ACC112 (cell line): Measurements from ENCODE around the gene SNX27.
A peak's percentile ranks its signal among the peaks of the same experiment; 100 is the strongest.
"Not testable (repeated sequence)": the region's sequence is repeated elsewhere in the genome, so short reads cannot be mapped to it uniquely, and the experiment has no call there.

ENCODE experiments used
- H2AFZ ChIP-seq: fragments of 200-600 bp; sonication (generic); one replicate; pipeline ENCODE4 v1.6.0; 2017; ENCODE audit warnings: antibody characterized with exemption, low read length; ENCODE audit not compliant: unreplicated experiment
- H3K27ac ChIP-seq: fragments of 200-600 bp; sonication (generic); 2 replicates; pipeline ENCODE4 v1.5.1; 2014; ENCODE audit warnings: low read depth, mild to moderate bottlenecking, antibody characterized with exemption, low read length, moderate library complexity
- H3K27me3 ChIP-seq: fragments of 200-600 bp; sonication (generic); 2 replicates; pipeline ENCODE4 v1.6.1; 2014; ENCODE audit warnings: mild to moderate bottlenecking, antibody characterized with exemption, low read length, moderate library complexity, mixed read lengths; ENCODE audit not compliant: insufficient read depth
- H3K36me3 ChIP-seq: fragments of 200-600 bp; sonication (generic); 2 replicates; pipeline ENCODE4 v1.6.1; 2016; ENCODE audit warnings: mild to moderate bottlenecking, antibody characterized with exemption, low read length, moderate library complexity, mixed read lengths; ENCODE audit not compliant: insufficient read depth
- H3K4me1 ChIP-seq: fragments of 200-600 bp; sonication (generic); one replicate; pipeline ENCODE4 v1.6.1; 2016; ENCODE audit warnings: low read length, mixed read lengths; ENCODE audit not compliant: insufficient read depth, unreplicated experiment, control insufficient read depth
- H3K4me3 ChIP-seq: fragments of 200-600 bp; sonication (generic); 2 replicates; pipeline ENCODE4 v1.5.1; 2014; ENCODE audit warnings: mild to moderate bottlenecking, low read depth, low read length
- H3K79me2 ChIP-seq: fragments of 200-600 bp; sonication (generic); one replicate; pipeline ENCODE4 v1.6.0; 2016; ENCODE audit warnings: low read length; ENCODE audit not compliant: control insufficient read depth, unreplicated experiment, insufficient read depth

SNX27 gene

DNA sequence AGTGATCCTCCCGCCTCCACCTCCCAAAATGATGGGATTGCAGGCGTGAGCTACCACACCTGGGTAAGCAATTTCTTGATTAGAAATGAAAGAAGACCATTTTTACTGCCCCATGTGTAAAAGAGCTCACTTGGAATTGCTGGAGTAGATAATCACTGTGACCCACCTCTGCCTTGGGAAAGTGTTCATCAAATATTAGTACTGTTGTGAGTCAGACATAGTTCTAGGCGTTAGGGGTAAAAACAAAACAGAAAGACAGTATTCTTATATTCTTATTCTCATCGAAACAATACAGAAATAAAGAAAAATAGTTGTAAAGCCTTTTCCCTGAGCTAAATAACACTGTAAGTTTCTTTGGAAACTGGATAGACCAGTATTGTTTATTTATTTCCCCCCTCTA, 68.5 kb downstream of the SNX27 start:
- no peak overlapping the region for H2AFZ ChIP-seq
- H3K27ac ChIP-seq, result peak overlapping the region; percentile 93
- peak overlapping the region; percentile 41 for H3K4me3 ChIP-seq

GRCh38 chr1:151680826-151681225, 69.0 kb downstream of the SNX27 start:
- Histone ChIP-seq H3K4me1 (peaks cover 24% of the 10 kb centered on the region), H3K36me3 (0 out of 2 replicates have a peak, but pooled peaks cover 4% of the 10 kb centered on the region), H3K27me3 (no peaks in the 10 kb centered on the region), H3K79me2 (no peaks in the 10 kb centered on the region), H3K27ac (peak overlapping the region; percentile 93), H2AFZ (no peak overlapping the region), H3K4me3 (peak overlapping the region; percentile 41)

More for the DNA sequence above, 68.5 kb downstream of the SNX27 start:
- 0 out of 2 replicates have a peak, but pooled peaks cover 4% of the 10 kb centered on the region for H3K36me3 ChIP-seq
- H3K79me2 ChIP-seq, result no peaks in the 10 kb centered on the region
- peaks cover 24% of the 10 kb centered on the region for H3K4me1 ChIP-seq
- H3K27me3 ChIP-seq, result no peaks in the 10 kb centered on the region

DNA sequence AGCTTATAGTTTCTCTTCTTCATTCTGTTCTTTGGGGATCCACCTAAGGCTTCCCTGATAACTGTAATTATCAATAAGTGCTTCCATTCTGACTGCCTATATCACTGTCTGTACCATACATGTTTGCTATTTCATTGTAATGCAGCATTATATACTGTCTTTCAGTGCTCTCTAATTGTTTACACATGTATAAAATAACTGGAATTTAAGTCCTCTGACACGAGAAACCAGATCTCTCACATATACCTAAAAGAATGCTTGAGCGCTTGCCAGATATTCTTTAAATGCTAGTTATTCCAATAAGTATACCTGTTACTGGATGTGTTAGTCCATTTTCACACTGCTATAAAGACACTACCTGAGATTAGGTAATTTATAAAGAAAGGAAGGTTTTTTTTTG, 70.1 kb downstream of the SNX27 start:
- Histone ChIP-seq H2AFZ (no peak overlapping the region), H3K27me3 (no peaks in the 10 kb centered on the region), H3K4me1 (peaks cover 24% of the 10 kb centered on the region), H3K36me3 (0 out of 2 replicates have a peak, but pooled peaks cover 4% of the 10 kb centered on the region), H3K79me2 (no peaks in the 10 kb centered on the region), H3K27ac (peak overlapping the region; percentile 93), H3K4me3 (no peak overlapping the region)

GRCh38 chr1:151682901-151683300, 71.1 kb downstream of the SNX27 start:
- not testable (repeated sequence) for H3K79me2 ChIP-seq, H3K36me3 ChIP-seq, H3K27me3 ChIP-seq, H2AFZ ChIP-seq, H3K27ac ChIP-seq, H3K4me3 ChIP-seq
- peaks cover 24% of the 10 kb centered on the region for H3K4me1 ChIP-seq

DNA sequence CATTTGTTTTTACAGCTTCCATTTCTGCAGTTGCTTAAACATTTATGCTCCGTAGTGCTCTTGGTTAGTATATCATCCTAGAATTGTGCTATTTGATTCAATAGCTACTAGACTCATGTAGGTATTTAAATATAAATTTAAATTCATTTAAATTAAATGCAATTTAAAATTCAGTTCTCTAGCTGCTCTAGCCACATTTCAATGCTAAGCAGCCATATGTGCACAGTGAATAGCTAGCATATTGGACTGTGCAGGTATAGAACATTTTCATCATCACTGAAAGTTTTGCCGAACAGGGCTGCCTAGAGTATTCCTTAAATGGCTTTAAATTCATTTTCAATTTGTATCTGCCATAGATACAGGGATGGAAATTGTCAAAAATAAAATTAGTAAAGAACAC, 72.3 kb downstream of the SNX27 start:
- Histone ChIP-seq H3K27ac (no peak overlapping the region), H3K4me3 (no peak overlapping the region), H3K4me1 (peaks cover 24% of the 10 kb centered on the region), H2AFZ (no peak overlapping the region), H3K36me3 (no peaks in the 10 kb centered on the region), H3K27me3 (no peaks in the 10 kb centered on the region), H3K79me2 (no peaks in the 10 kb centered on the region)

DNA sequence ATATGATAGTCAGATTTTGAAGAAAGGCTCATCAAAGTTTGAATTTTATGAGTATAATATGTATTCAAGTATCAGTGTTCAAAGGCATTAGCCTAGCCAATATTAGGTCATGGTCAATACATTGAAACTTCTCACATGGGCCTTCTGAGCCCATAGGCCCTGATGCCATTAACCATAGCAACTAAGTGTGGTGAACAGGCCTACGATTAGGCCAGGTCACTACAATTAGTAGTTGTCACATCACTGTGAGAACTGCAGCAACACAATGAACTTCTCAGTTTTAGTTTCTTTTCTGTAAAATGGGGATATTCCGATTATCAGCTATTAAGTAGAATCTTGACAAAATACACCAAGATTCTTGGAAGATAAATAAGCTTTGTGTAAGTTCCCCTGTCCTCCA, 74.7 kb downstream of the SNX27 start:
- H3K27ac ChIP-seq, result no peak overlapping the region
- H3K27me3 ChIP-seq, result no peaks in the 10 kb centered on the region
- no peak overlapping the region for H2AFZ ChIP-seq
- peaks cover 6% of the 10 kb centered on the region for H3K4me1 ChIP-seq
- no peak overlapping the region for H3K4me3 ChIP-seq
- H3K36me3 ChIP-seq, result no peaks in the 10 kb centered on the region
- H3K79me2 ChIP-seq, result no peaks in the 10 kb centered on the region

GRCh38 chr1:151689494-151689893, 77.6 kb downstream of the SNX27 start:
- H3K27ac ChIP-seq, result no peak overlapping the region
- no peaks in the 10 kb centered on the region for H3K79me2 ChIP-seq
- H2AFZ ChIP-seq, result no peak overlapping the region
- no peaks in the 10 kb centered on the region for H3K27me3 ChIP-seq
- no peak overlapping the region for H3K4me3 ChIP-seq
- H3K36me3 ChIP-seq, result no peaks in the 10 kb centered on the region
- H3K4me1 ChIP-seq, result no peaks in the 10 kb centered on the region

GRCh38 chr1:151692226-151692625, 80.4 kb downstream of the SNX27 start:
- Histone ChIP-seq H3K27me3 (no peaks in the 10 kb centered on the region), H3K36me3 (no peaks in the 10 kb centered on the region), H3K4me3 (no peak overlapping the region), H3K4me1 (no peaks in the 10 kb centered on the region), H3K79me2 (no peaks in the 10 kb centered on the region), H3K27ac (no peak overlapping the region), H2AFZ (no peak overlapping the region)

GRCh38 chr1:151693057-151693651, 81.3 kb downstream of the SNX27 start:
- no peaks in the 10 kb centered on the region for H3K27me3 ChIP-seq
- H3K4me1 ChIP-seq, result no peaks in the 10 kb centered on the region
- H3K36me3 ChIP-seq, result no peaks in the 10 kb centered on the region
- no peak overlapping the region for H2AFZ ChIP-seq
- H3K79me2 ChIP-seq, result no peaks in the 10 kb centered on the region
- no peak overlapping the region for H3K4me3 ChIP-seq
- H3K27ac ChIP-seq, result no peak overlapping the region

- Histone ChIP-seq H3K4me3 (no peak overlapping the region), H3K27ac (no peak overlapping the region), H3K79me2 (no peaks in the 10 kb centered on the region), H3K36me3 (peaks cover 4% of the 10 kb centered on the region; the same call in 1 of the 2 replicates), H3K27me3 (no peaks in the 10 kb centered on the region), H2AFZ (no peak overlapping the region), H3K4me1 (no peaks in the 10 kb centered on the region)
Observed at GRCh38 chr1:151701515-151701914, 89.7 kb downstream of the SNX27 start.

DNA sequence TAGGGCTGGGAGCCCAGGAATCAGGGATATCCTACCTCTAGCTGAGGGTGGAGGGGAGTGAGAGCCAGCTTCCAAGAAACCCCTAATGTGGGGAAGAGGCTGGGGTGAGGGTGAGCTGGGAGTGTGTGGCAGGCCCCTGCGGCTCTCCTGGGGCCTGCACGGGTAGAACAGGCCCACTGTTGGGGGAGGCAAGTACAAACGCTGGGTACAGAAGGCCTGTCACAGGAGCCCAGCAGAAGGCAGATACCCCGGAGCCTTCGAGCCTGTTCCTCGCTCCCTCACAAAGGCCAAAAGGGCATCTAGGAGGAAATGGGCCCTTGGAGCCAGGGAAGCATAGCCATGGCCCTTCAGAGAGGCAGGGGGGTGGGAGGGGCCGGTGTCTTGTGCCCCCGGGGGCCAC, 91.1 kb downstream of the SNX27 start:
- Histone ChIP-seq H3K4me3 (no peak overlapping the region), H3K4me1 (no peaks in the 10 kb centered on the region), H2AFZ (no peak overlapping the region), H3K36me3 (peaks cover 4% of the 10 kb centered on the region; the same call in 1 of the 2 replicates), H3K27me3 (no peaks in the 10 kb centered on the region), H3K27ac (no peak overlapping the region), H3K79me2 (no peaks in the 10 kb centered on the region)
